Nephron (organoid): ENCODE results near the gene GRK7.
A peak's percentile ranks its signal among the peaks of the same experiment; 100 is the strongest.

ENCODE experiments used
- H3K27ac Mint-ChIP-seq, 3 experiments: 2 replicates each; pipeline ENCODE4 v1.8.0; 2020; ENCODE audit warnings: mixed read lengths in 3 of 3, mild to moderate bottlenecking in 2 of 3, moderate library complexity in 1 of 3
- H3K27me3 Mint-ChIP-seq: 2 replicates; pipeline ENCODE4 v1.8.0; 2021; ENCODE audit warnings: low read depth, mild to moderate bottlenecking, moderate library complexity, mixed read lengths
- H3K36me3 Mint-ChIP-seq: 2 replicates; pipeline ENCODE4 v1.8.0; 2020; ENCODE audit warnings: low read depth, mixed read lengths
- H3K4me1 Mint-ChIP-seq: 2 replicates; pipeline ENCODE4 v1.8.0; 2020; ENCODE audit warnings: mixed read lengths
- H3K4me3 Mint-ChIP-seq, 3 experiments: 2 replicates each; pipeline ENCODE4 v1.8.0; 2020; ENCODE audit warnings: mild to moderate bottlenecking in 3 of 3, mixed read lengths in 3 of 3, moderate library complexity in 2 of 3
- H3K9me3 Mint-ChIP-seq: 2 replicates; pipeline ENCODE4 v1.8.0; 2020; ENCODE audit warnings: mixed read lengths
- CTCF ChIP-seq, 3 experiments: fragments of 200-600 bp; sonication (generic); IDR thresholded peaks; one replicate each; pipeline ENCODE4 v1.5.0; 2021; ENCODE audit warnings: antibody characterized with exemption in 3 of 3; ENCODE audit not compliant: unreplicated experiment in 3 of 3

Gene GRK7

GRCh38 chr3:141725036-141725435, 38.2 kb upstream of the GRK7 start:
- H3K36me3 Mint-ChIP-seq = no peaks in the 10 kb centered on the region
- TF ChIP-seq CTCF (IDR thresholded peaks at IDR 0.05; ENCODE audit: unreplicated experiment in 3 of 3) = no peak
- H3K4me3 Mint-ChIP-seq = no peak overlapping the region
- peak overlapping the region in 1 of 3 experiments; percentile 23 for H3K27ac Mint-ChIP-seq
- H3K9me3 Mint-ChIP-seq = no peaks in the 10 kb centered on the region
- H3K4me1 Mint-ChIP-seq = peaks cover 21% of the 10 kb centered on the region
- no peaks in the 10 kb centered on the region for H3K27me3 Mint-ChIP-seq

GRCh38 chr3:141726483-141726882, 36.7 kb upstream of the GRK7 start:
- Mint-ChIP-seq H3K9me3 (no peaks in the 10 kb centered on the region), H3K4me1 (peaks cover 21% of the 10 kb centered on the region)

GRCh38 chr3:141728355-141728892, 34.8 kb upstream of the GRK7 start:
- Mint-ChIP-seq H3K4me1 (peaks cover 17% of the 10 kb centered on the region), H3K27me3 (no peaks in the 10 kb centered on the region), H3K9me3 (no peaks in the 10 kb centered on the region), H3K36me3 (no peaks in the 10 kb centered on the region), H3K27ac (no peak overlapping the region), H3K4me3 (no peak overlapping the region)
- TF ChIP-seq CTCF (IDR thresholded peaks at IDR 0.05; ENCODE audit: unreplicated experiment in 3 of 3) = no peak

More at GRCh38 chr3:141726483-141726882, 36.7 kb upstream of the GRK7 start:
- no peak overlapping the region for H3K27ac Mint-ChIP-seq
- TF ChIP-seq CTCF (IDR thresholded peaks at IDR 0.05; ENCODE audit: unreplicated experiment in 3 of 3) = no peak
- H3K36me3 Mint-ChIP-seq = no peaks in the 10 kb centered on the region
- no peak overlapping the region for H3K4me3 Mint-ChIP-seq
- H3K27me3 Mint-ChIP-seq = no peaks in the 10 kb centered on the region

GRCh38 chr3:141729240-141729639, 34.0 kb upstream of the GRK7 start:
- Mint-ChIP-seq H3K9me3 (no peaks in the 10 kb centered on the region), H3K27me3 (no peaks in the 10 kb centered on the region), H3K27ac (no peak overlapping the region), H3K4me3 (no peak overlapping the region), H3K4me1 (peaks cover 8% of the 10 kb centered on the region), H3K36me3 (no peaks in the 10 kb centered on the region)
- TF ChIP-seq CTCF (IDR thresholded peaks at IDR 0.05; ENCODE audit: unreplicated experiment in 3 of 3) = no peak

GRCh38 chr3:141735176-141735575, 28.0 kb upstream of the GRK7 start:
- Mint-ChIP-seq H3K4me1 (peaks cover 3% of the 10 kb centered on the region), H3K36me3 (no peaks in the 10 kb centered on the region), H3K9me3 (no peaks in the 10 kb centered on the region), H3K4me3 (peak overlapping the region in 1 of 3 experiments; percentile 44), H3K27ac (no peak overlapping the region), H3K27me3 (peaks cover 5% of the 10 kb centered on the region)
- no peak for TF ChIP-seq CTCF (IDR thresholded peaks at IDR 0.05; ENCODE audit: unreplicated experiment in 3 of 3)

GRCh38 chr3:141735770-141736465, 27.3 kb upstream of the GRK7 start:
- Mint-ChIP-seq H3K4me1 (peaks cover 10% of the 10 kb centered on the region), H3K9me3 (no peaks in the 10 kb centered on the region), H3K36me3 (no peaks in the 10 kb centered on the region), H3K27me3 (peaks cover 5% of the 10 kb centered on the region), H3K4me3 (peak overlapping the region in 1 of 3 experiments; percentile 44), H3K27ac (no peak overlapping the region)
- no peak for TF ChIP-seq CTCF (IDR thresholded peaks at IDR 0.05; ENCODE audit: unreplicated experiment in 3 of 3)
